HCT116 (cell line): ENCODE data around the gene GSTK1. TPM values are rescaled to one million over a fixed set of nuclear protein-coding genes. Genes with fewer than 3 reads are reported as not detected.

Source experiments
- ATAC-seq: fragments of 200-7000 bp; cut with Tn5 transposase; 2 replicates; pipeline ENCODE4 v1.9.1; 2020; ENCODE audit warnings: mild to moderate bottlenecking, moderate library complexity
- BruUV-seq: library from RNA; stranded (reverse); fragments of 400-500 nt; replicated peaks from 2 replicates; lab custom pipeline; 2021; lab: Mats Ljungman, UMichigan
- CTCF ChIA-PET: fragments of 300-600 bp; sonication (Branson Sonifier 250); formaldehyde crosslinking; loops from one replicate; lab custom pipeline; 2021; ENCODE audit warnings: antibody characterized with exemption; lab: Charles Lee
- POLR2A ChIA-PET: fragments of 300-600, 350-600 bp; sonication (Branson Sonifier 250); formaldehyde crosslinking; loops from one replicate; lab custom pipeline; 2021; ENCODE audit warnings: antibody characterized with exemption; lab: Charles Lee
- RAD21 ChIA-PET, 2 experiments: fragments of 300-600 bp; sonication (Branson Sonifier 250); formaldehyde crosslinking; loops; one replicate each; lab custom pipeline; 2023; ENCODE audit warnings: low total read pairs in 2 of 2; ENCODE audit not compliant: uncharacterized antibody in 2 of 2, unreplicated experiment in 2 of 2, low non-redundant PET in 1 of 2; lab: Charles Lee
- DNase-seq: peaks from one replicate; pipeline ENCODE4 v3.0.0-alpha.2; 2010; ENCODE audit warnings: low read depth, low spot score
- H2AFZ ChIP-seq: fragments of 200-600 bp; shearing (Covaris generic), sonication (generic); 2 replicates; pipeline ENCODE4 v1.6.1; 2017; ENCODE audit warnings: low read depth, mixed run types, mixed read lengths, antibody characterized with exemption, low read length; ENCODE audit not compliant: poor library complexity, severe bottlenecking
- H3K27ac ChIP-seq: 2 replicates; pipeline ENCODE4 v1.5.1; 2012; ENCODE audit warnings: low read depth, low read length
- H3K27me3 ChIP-seq: fragments of 200-600 bp; sonication (generic); 2 replicates; pipeline ENCODE4 v1.6.1; 2016; ENCODE audit warnings: mixed run types, low read length, mixed read lengths; ENCODE audit not compliant: insufficient read depth
- H3K36me3 ChIP-seq, 2 experiments: fragments of 200-500 bp in 1 of 2; fragments of 200-600 bp in 1 of 2; sonication (Bioruptor generic) in 1 of 2; sonication (generic) in 1 of 2; 2 replicates each; pipeline versions ENCODE4 v1.5.1 to v1.6.1; 2014 to 2016; ENCODE audit warnings: low read length in 2 of 2, inconsistent platforms in 1 of 2, mixed read lengths in 1 of 2, mixed run types in 1 of 2; ENCODE audit not compliant: insufficient read depth in 2 of 2, control insufficient read depth in 1 of 2
- H3K4me1 ChIP-seq, 2 experiments: fragments of 200-600 bp in 1 of 2; sonication (generic) in 1 of 2; 2 replicates each; pipeline versions ENCODE4 v1.5.1 to v1.6.1; 2012 to 2017; ENCODE audit warnings: low read length in 2 of 2, inconsistent platforms in 1 of 2, mild to moderate bottlenecking in 1 of 2, mixed read lengths in 1 of 2, mixed run types in 1 of 2, moderate library complexity in 1 of 2; ENCODE audit not compliant: insufficient read depth in 2 of 2, control insufficient read depth in 1 of 2
- H3K4me2 ChIP-seq: fragments of 200-600 bp; sonication (generic); 2 replicates; pipeline ENCODE4 v1.6.1; 2017; ENCODE audit warnings: mixed run types, low read length, mixed read lengths
- H3K4me3 ChIP-seq, 2 experiments: fragments of 200-600 bp in 1 of 2; sonication (generic) in 1 of 2; replicated peaks in 1 of 2; 2 replicates each; pipeline ENCODE4 v1.5.1; 2011 to 2016; ENCODE audit warnings: low read length in 2 of 2, control low read depth in 1 of 2, low read depth in 1 of 2, mild to moderate bottlenecking in 1 of 2, mixed read lengths in 1 of 2, mixed run types in 1 of 2
- H3K79me2 ChIP-seq: fragments of 200-600 bp; sonication (generic); 2 replicates; pipeline ENCODE4 v1.6.1; 2017; ENCODE audit warnings: mild to moderate bottlenecking, mixed run types, low read length, moderate library complexity, mixed read lengths; ENCODE audit not compliant: insufficient read depth
- H3K9ac ChIP-seq: fragments of 200-600 bp; sonication (generic); 2 replicates; pipeline ENCODE4 v1.6.1; 2016; ENCODE audit warnings: low read length, mixed read lengths
- H3K9me2 ChIP-seq: fragments of 200-600 bp; sonication (generic), shearing (Covaris generic); 2 replicates; pipeline ENCODE4 v1.6.1; 2017; ENCODE audit warnings: mixed run types, mild to moderate bottlenecking, moderate library complexity; ENCODE audit not compliant: insufficient read depth
- H3K9me3 ChIP-seq, 2 experiments: fragments of 200-500 bp in 1 of 2; fragments of 200-600 bp in 1 of 2; sonication (Bioruptor generic) in 1 of 2; sonication (generic) in 1 of 2; 2 replicates each; pipeline ENCODE4 v1.6.1; 2014 to 2017; ENCODE audit warnings: low read length in 2 of 2, mixed read lengths in 2 of 2, inconsistent platforms in 1 of 2, low read depth in 1 of 2, mild to moderate bottlenecking in 1 of 2, mixed run types in 1 of 2, moderate library complexity in 1 of 2; ENCODE audit not compliant: control insufficient read depth in 1 of 2, insufficient read depth in 1 of 2
- H4K20me1 ChIP-seq: fragments of 200-600 bp; sonication (generic), shearing (Covaris generic); 2 replicates; pipeline ENCODE4 v1.6.1; 2017; ENCODE audit warnings: mixed run types, mild to moderate bottlenecking, moderate library complexity; ENCODE audit not compliant: insufficient read depth
- CBX3 ChIP-seq: IDR thresholded peaks from 2 replicates; pipeline ENCODE4 v1.6.1; 2012; ENCODE audit warnings: low read depth
- CEBPB ChIP-seq: IDR thresholded peaks from 2 replicates; pipeline ENCODE4 v1.6.1; 2012; ENCODE audit warnings: low read depth
- CTCF ChIP-seq, 3 experiments: fragments of 200-600 bp in 1 of 3; sonication (generic) in 1 of 3; IDR thresholded peaks in 2 of 3; conservative IDR thresholded peaks in 1 of 3; 2 replicates each; pipeline ENCODE4 v1.5.1; 2012 to 2017; ENCODE audit warnings: low read depth in 2 of 3, low read length in 2 of 3, antibody characterized with exemption in 1 of 3, borderline replicate concordance in 1 of 3, control low read depth in 1 of 3, mild to moderate bottlenecking in 1 of 3, mixed read lengths in 1 of 3, mixed run types in 1 of 3, moderate library complexity in 1 of 3; ENCODE audit not compliant: insufficient read depth in 1 of 3
- EGR1 ChIP-seq: IDR thresholded peaks from 2 replicates; pipeline ENCODE4 v1.6.1; 2012; ENCODE audit warnings: low read depth
- ELF1 ChIP-seq: IDR thresholded peaks from 2 replicates; pipeline ENCODE4 v1.6.1; 2012; ENCODE audit warnings: low read depth, borderline replicate concordance
- EZH2 ChIP-seq: fragments of 200-600 bp; sonication (generic); IDR thresholded peaks from 2 replicates; pipeline ENCODE4 v1.6.1; 2017; ENCODE audit warnings: antibody characterized with exemption, mixed run types
- EZH2phosphoT487 ChIP-seq: fragments of 200-600 bp; IDR thresholded peaks from 2 replicates; pipeline ENCODE4 v1.6.1; 2018; ENCODE audit warnings: antibody characterized with exemption, borderline replicate concordance
- JUND ChIP-seq: IDR thresholded peaks from 2 replicates; pipeline ENCODE4 v1.6.1; 2012
- POLR2A ChIP-seq: IDR thresholded peaks from 2 replicates; pipeline ENCODE4 v1.7.0; 2011; ENCODE audit warnings: borderline replicate concordance; ENCODE audit not compliant: insufficient read depth, insufficient read length; ENCODE audit errors: extremely low read depth
- POLR2AphosphoS5 ChIP-seq: IDR thresholded peaks from 2 replicates; pipeline ENCODE4 v1.6.1; 2011; ENCODE audit warnings: mild to moderate bottlenecking, low read depth, low read length, moderate library complexity
- RAD21 ChIP-seq: IDR thresholded peaks from 2 replicates; pipeline ENCODE4 v1.6.1; 2012; ENCODE audit warnings: low read depth, mild to moderate bottlenecking
- REST ChIP-seq: IDR thresholded peaks from 2 replicates; pipeline ENCODE4 v1.6.1; 2012; ENCODE audit warnings: low read depth
- SIN3A ChIP-seq: IDR thresholded peaks from 2 replicates; pipeline ENCODE4 v1.6.1; 2012; ENCODE audit warnings: low read depth
- SRF ChIP-seq: IDR thresholded peaks from 2 replicates; pipeline ENCODE4 v1.6.1; 2012; ENCODE audit warnings: low read depth
- TCF7L2 ChIP-seq: IDR thresholded peaks from 2 replicates; pipeline ENCODE4 v1.7.0; 2011; ENCODE audit warnings: borderline replicate concordance, inconsistent platforms; ENCODE audit not compliant: insufficient read depth, insufficient read length; ENCODE audit errors: extremely low read depth
- ZFX ChIP-seq: fragments of 450-650 bp; IDR thresholded peaks from 2 replicates; pipeline ENCODE4 v1.6.1; 2017
- ZNF274 ChIP-seq: fragments of 200-500 bp; sonication (Bioruptor generic); IDR thresholded peaks from 2 replicates; pipeline ENCODE4 v1.6.1; 2014; ENCODE audit warnings: mild to moderate bottlenecking, low read depth, low read length, inconsistent platforms
- intact Hi-C: fragments of 100-400 bp; cut with micrococcal nuclease; formaldehyde crosslinking; loops from 2 replicates; pipeline ENCODE4 v1.10.0; 2022
- total RNA-seq: library from RNA; stranded (reverse); gene quantifications from one replicate; pipeline ENCODE4 v1.2.1, GENCODE V29; 2021; ENCODE audit not compliant: unreplicated experiment
- TF ChIP-seq, protein P1 (sequence below): IDR thresholded peaks from 2 replicates; pipeline ENCODE4 v1.6.1; 2012
- TF ChIP-seq, protein P2 (sequence below): IDR thresholded peaks from 2 replicates; pipeline ENCODE4 v1.6.1; 2011; ENCODE audit warnings: mild to moderate bottlenecking, low read length, moderate library complexity; ENCODE audit not compliant: insufficient replicate concordance; ENCODE audit errors: extremely low read depth

GSTK1 gene
- total RNA-seq, 1 experiment from 2014 or later, result 83.6 TPM

- ATAC-seq, result peak; percentile 98
- no peak overlapping the region for H3K4me2 ChIP-seq
- RAD21 ChIA-PET, result interaction anchor here (0.6 to 2.4 kb wide), 9 partner anchors 25 to 343 kb away, joined by 3 to 12 read pairs (median 4); no protein-coding TSS in a partner anchor
- intact Hi-C loops, result loop anchor here (1.0 to 10.0 kb wide), 4 partner anchors 207 to 611 kb away; partner anchors contain the start of gene EPHB6
- H3K9me2 ChIP-seq, result no peaks in the 10 kb centered on the region
- CTCF ChIA-PET, result interaction anchor here (0.5 to 4.3 kb wide), 40 partner anchors 8 to 1223 kb away, joined by 3 to 331 read pairs (median 4); partner anchors contain the start of genes CASP2 and TAS2R39
- no peaks in the 10 kb centered on the region for H3K9me3 ChIP-seq
- H3K36me3 ChIP-seq, result no peaks in the 10 kb centered on the region
- H3K79me2 ChIP-seq, result no peaks in the 10 kb centered on the region
- peak overlapping the region; percentile 44 for H2AFZ ChIP-seq
- peak; percentile 87 for DNase-seq
- no TSS peak for BruUV-seq
- no peaks in the 10 kb centered on the region for H3K4me1 ChIP-seq
- no peaks in the 10 kb centered on the region for H3K27me3 ChIP-seq
- H4K20me1 ChIP-seq, result no peaks in the 10 kb centered on the region
- H3K9ac ChIP-seq, result no peak overlapping the region
- H3K27ac ChIP-seq, result no peak overlapping the region
- H3K4me3 ChIP-seq, result no peak overlapping the region
- POLR2A ChIA-PET, result interaction anchor here (1.2 kb wide), 1 partner anchor 207 kb away, joined by 3 read pairs; no protein-coding TSS in a partner anchor
- no peak for TF ChIP-seq EZH2phosphoT487
- no peak for TF ChIP-seq ZNF274
- 0 out of 2 replicates have a peak, but pooled peaks have one; percentile 34 for TF ChIP-seq CBX3
- TF ChIP-seq JUND, result no peak
- TF ChIP-seq SIN3A, result no peak
- TF ChIP-seq TCF7L2, result no peak
- TF ChIP-seq POLR2AphosphoS5, result no peak
- TF ChIP-seq, protein P1, sequence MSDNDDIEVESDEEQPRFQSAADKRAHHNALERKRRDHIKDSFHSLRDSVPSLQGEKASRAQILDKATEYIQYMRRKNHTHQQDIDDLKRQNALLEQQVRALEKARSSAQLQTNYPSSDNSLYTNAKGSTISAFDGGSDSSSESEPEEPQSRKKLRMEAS, result no peak
- TF ChIP-seq ELF1, result no peak
- no peak for TF ChIP-seq EGR1
- TF ChIP-seq CEBPB, result no peak
- TF ChIP-seq, protein P2, sequence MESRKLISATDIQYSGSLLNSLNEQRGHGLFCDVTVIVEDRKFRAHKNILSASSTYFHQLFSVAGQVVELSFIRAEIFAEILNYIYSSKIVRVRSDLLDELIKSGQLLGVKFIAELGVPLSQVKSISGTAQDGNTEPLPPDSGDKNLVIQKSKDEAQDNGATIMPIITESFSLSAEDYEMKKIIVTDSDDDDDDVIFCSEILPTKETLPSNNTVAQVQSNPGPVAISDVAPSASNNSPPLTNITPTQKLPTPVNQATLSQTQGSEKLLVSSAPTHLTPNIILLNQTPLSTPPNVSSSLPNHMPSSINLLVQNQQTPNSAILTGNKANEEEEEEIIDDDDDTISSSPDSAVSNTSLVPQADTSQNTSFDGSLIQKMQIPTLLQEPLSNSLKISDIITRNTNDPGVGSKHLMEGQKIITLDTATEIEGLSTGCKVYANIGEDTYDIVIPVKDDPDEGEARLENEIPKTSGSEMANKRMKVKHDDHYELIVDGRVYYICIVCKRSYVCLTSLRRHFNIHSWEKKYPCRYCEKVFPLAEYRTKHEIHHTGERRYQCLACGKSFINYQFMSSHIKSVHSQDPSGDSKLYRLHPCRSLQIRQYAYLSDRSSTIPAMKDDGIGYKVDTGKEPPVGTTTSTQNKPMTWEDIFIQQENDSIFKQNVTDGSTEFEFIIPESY, result no peak
- no peak for TF ChIP-seq REST
- no peak for TF ChIP-seq POLR2A
- TF ChIP-seq CTCF (IDR thresholded peaks at IDR 0.05 in 2 of 3, conservative IDR thresholded peaks at IDR 0.05 in 1 of 3; ENCODE audit: borderline replicate concordance in 1 of 3, insufficient read depth in 1 of 3, low read depth in 2 of 3, low read length in 2 of 3), result peak; percentile 95 to 100 (median 100)
- no peak for TF ChIP-seq ZFX
- no peak for TF ChIP-seq EZH2
- no peak for TF ChIP-seq SRF
- TF ChIP-seq RAD21, result peak; percentile 100
Measured at GRCh38 chr7:143214789-143215679, 48.2 kb upstream of the GSTK1 start.
